GM15510 (cell line): ENCODE data around the gene S100A1.

Experiments used
- POLR2A ChIP-seq: IDR thresholded peaks from 3 replicates; pipeline ENCODE4 v1.6.1; 2011; ENCODE audit warnings: borderline replicate concordance; ENCODE audit not compliant: insufficient read length; ENCODE audit errors: extremely low read depth

The S100A1 gene

DNA sequence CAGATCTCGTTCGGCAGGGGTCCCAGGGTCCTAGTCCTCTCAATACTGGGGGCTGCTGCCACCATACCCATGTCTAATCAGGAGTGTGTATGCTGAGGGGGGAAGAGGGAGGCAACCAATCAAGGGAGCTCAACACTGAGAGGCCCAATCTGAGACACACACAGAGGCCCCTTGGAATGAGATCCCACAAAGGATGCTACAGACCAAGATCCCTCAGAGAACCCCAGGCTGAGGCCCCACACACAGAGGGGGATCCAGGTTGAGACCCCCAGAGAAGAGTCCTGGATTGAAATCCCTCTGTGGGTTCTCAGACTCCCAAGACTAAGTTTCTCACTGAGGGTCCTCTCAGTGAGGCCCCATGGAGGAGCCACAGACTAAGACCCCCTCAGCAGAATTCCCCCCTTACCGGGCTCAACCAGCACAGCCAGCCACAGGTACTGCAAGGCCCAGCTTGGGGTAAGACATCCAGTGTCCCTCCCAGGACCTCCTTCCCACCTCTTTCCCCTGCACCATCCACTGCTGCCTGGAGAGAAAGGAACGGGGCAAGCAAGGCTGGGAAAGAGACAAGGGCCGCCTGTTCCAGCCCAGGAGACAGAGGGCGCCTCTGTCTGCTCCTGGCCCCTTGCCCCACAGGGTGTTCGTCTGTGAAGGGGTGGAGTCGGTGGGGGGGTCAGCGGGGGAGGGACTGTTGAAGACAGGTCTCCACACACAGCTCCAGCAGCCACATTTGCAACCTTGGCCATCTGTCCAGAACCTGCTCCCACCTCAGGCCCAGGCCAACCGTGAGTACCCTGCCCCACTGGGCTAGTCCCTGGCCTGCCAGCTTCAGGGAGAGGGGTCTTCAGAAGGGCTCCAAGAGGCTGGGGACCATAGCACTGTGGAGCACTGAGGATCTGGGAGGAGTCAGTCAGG, at the start of gene S100A1:
S100A1 (plus strand) TSS at position 720 of the 912 bp plus-strand sequence. CDS start 2,088 bp downstream, outside the sequence.
- no peak for TF ChIP-seq POLR2A

DNA sequence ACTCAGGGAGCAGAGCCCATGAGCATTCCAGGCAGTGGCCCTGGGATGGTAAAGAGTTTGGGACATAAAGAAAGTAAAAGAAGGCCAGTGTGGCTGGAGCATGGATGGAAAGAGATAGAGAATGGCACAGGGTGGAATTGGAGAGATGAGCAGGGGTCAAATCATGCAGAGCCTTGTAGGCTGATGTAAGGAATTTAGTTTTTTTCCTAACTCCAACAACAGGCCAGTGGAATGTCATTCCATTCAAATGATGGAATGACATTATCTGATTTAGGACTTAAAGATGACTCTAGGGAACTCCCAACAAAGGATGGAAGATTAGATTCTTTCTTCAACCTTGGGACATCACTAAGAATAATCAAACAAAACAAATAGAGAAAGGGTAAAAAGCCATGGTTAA, 49.7 kb upstream of the S100A1 start:
- no peak for TF ChIP-seq POLR2A

DNA sequence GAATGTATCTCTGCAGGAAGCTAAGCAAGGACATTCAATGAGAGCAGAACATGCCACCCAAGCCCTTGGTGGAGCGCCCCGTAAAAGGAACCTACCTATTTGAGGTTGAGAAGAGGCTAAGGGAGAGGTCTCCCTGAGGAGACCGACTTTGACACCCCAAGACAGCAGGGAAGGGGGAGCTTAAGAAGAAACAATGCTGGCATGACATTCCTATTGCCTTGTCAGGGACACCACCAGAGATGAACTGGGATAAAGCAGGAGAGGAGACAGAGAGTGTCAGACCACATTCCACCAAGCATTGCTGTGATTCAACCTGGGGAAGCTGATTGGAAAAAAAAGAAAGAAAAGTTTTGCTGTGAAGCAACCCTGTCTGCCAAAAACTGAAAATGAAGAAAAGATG, 49.3 kb upstream of the S100A1 start:
- no peak for TF ChIP-seq POLR2A

DNA sequence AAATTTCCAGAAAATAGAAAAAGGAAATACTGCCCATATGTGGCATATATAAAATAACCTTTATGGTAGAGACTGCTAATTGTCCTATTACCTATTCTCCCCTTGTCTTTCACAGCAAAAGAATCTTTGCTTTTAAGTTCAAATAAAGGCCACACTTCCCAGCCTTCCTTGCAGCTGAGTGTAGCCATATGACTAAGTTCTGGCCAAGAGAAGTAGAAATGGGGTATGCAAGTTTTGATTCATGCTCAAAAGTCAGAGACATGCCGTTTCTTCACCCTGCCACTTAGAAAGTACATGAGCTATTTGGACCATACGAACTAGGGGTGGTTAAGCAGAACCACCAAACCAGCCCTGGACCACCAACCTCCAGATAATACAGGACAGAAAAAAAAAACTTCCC, 44.3 kb upstream of the S100A1 start:
- TF ChIP-seq POLR2A = no peak

DNA sequence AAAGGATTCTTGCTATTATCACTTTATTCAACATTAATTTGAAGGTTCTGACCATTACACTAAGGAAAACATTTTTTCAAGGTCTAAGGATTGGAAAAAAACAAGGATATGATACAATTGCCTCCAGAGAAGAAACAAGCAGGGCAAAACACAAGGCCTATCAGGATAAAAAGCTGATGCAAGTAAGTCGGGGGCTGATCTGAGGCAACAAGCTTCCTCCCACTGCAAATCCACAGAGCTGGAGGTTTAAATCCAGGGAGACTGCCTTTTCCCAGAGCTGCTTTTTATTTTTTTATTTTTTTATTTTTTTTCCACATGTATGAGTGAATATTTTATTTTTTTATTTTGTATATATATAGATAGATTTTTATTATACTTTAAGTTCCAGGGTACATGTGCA, 43.2 kb upstream of the S100A1 start:
- TF ChIP-seq POLR2A = no peak

DNA sequence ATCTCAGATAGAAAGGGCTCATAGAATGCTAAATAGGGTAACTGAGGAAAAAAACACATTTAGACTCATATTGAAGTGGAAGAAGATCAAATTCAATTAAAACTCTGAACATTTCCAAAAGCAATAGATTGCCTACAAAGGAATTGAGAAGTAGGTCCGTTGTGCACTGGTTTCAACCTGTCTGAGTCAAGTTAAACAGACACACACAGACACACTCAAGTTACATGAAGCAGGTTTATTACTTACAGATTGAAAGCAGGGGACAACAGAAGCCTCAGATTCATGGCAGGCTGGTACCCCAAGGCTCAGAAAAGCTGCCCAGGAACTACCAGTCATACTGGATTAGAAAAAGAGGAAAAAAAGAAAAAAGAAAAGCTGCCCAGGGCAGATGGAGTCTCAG, 41.9 kb upstream of the S100A1 start:
- no peak for TF ChIP-seq POLR2A

DNA sequence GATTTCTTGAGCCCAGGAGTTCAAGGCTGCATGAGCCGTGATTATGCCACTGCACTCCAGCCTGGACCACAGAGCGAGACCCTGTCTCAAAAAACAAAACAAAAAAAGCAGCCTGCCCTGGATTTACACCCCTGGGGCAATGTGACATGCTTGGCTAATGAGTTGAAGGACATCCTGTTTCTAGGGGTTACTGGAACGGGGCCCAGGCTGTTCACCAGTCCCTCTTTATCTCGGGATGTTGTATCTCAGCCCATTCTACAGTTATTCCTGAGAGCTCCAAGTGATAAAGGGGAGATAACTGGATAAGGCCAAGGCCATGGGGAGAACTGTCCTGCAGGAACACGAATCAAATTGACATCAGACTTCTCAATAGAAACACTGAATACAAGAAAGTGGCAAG, 40.9 kb upstream of the S100A1 start:
- TF ChIP-seq POLR2A = no peak

DNA sequence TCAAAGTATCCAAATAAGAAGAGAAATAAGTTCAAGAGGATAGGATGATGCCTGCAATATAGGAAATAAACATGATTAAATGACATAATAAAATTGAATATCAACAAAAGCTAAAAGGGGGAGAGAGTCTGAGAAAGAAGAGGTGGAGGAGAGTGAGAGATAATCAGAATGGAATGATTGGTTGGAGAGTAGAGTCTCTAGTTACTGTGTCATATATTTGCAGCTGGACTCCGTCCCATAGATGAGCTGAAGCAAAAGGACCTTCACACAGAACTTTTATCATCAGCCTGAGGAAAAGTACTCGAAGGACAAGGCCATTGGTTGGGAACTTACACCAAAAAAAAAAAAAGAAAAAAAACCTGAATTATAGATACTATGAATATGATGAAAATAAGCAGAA, 39.8 kb upstream of the S100A1 start:
- no peak for TF ChIP-seq POLR2A

DNA sequence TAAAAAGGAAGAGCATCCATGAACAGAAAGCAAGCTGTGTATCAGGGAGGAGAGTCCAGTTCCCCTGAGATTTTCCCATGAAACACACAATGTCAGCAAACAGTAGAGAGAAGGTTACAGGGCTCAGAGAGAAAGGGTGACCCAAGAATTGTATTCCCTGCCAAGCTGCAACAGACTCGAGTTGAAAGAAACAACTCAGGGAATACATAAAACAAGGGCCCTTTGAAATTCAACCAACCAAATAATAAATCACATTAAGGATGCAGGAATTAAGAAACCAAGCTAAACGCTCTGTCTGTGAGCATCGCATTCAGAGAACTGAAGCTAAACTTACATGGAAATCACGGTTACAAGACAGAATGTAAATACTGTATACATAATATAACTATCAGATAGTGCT, 35.5 kb upstream of the S100A1 start:
- TF ChIP-seq POLR2A = no peak

DNA sequence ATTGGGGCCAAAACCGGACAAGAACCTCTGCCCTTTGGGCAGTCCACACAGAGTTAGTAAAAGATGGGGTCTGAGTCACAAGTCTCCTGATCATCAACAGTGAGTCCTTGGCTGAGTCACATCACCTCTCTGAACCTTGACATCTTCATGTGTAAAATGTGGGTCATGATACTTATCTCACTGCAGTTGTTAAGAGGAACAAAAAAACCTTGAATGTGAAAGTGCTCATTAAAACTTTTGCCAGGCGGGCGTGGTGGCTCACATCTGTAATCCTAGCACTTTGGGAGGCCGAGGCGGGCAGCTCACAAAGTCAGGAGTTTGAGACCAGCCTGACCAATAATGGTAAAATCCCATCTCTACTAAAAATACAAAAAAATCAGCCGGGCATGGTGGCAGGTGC, 31.0 kb upstream of the S100A1 start:
- TF ChIP-seq POLR2A = no peak

DNA sequence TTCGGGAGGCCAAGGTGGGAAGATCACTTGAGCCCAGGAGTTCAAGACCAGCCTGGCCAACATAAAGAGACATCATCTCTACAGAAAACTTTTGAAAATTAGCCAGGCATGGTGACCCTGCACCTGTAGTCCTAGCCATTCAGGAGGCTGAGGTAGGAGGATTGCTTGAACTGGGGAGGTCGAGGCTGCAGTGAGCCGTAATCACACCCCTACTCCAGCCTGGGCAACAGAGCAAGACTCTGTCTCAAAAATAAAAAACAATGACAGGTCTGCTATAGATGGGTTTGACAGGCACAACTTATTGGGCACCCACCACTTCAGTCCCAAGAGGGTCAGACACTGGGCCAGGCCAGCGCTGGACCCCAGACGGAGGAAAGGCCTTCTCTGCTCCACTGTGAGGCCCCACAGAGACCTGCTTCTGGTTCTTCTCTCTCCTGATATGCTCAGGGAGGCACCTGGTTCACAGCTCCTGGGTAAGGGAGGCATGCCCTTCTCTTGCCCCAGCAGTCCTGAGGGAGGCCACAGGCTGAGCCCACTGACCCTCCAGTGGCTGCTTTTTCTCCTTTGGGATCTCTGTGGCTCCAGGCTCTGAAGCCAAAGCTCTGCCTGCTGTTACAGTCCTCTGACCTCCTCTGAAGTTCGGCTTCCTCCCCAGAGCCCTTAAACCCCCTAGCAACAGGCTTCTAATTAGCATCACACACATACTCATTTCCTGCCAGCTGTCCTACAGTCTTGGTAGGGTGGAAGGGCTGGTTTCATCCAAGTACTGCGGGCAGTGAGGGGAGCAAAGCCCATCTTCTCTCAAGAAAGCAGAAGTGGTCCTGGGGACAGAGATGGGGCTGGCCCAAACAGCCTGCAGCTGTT, 29.7 kb upstream of the S100A1 start:
- peak; percentile 49 for TF ChIP-seq POLR2A

DNA sequence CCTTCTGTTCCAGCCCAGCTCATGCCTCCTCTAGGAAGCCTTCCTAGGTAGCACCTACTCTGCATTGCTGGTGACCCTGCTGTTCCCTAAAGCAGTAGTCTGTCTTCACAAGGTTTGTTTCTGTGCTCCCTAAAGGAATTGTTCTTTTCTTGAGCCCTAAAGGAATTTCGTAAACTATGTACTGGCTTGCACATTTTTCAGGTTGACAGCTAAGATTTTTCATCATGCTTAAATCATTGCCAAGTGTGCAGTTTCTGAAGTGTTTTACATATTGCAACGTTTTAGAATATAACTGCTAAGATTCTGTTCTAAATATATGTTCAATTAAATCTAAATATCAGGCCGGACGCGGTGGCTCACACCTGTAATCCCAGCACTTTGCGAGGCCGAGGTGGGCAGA, 28.4 kb upstream of the S100A1 start:
- no peak for TF ChIP-seq POLR2A

DNA sequence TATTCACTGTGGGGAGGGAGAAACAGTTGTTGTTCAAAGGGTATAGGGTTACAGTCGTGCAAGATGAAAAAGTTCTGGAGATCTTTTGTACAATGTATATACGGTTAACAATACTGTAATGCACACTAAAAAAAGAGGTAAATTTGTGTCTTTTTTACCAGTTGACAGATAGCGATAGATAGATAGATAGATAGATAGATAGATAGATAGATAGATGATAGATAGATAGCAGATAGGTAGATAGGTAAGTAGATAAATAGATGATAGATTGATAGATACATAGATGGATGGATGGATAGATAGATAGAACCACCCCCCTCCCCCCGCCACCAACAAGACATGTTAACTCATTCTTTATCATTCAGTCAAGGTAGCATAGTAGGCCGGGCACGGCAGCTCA, 25.5 kb upstream of the S100A1 start:
- no peak for TF ChIP-seq POLR2A

DNA sequence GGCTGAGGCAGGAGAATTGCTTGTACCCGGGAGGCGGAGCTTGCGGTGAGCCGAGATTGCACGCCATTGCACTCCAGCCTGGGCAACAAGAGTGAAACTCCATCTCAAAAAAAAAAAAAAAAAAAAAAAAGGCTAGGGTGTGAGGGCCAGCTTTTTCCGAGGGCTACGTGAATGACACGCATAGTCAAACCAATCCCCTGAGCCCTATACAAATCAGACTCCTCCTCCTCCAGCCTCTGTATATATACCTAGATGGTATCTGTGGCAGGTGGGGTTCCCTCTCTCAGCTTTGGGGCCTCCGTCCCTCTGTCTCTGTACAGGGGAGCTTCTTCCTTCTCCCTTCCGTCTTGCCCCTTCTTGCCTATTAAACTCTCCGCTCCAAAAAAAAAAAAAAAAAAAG, 22.0 kb upstream of the S100A1 start:
- no peak for TF ChIP-seq POLR2A

DNA sequence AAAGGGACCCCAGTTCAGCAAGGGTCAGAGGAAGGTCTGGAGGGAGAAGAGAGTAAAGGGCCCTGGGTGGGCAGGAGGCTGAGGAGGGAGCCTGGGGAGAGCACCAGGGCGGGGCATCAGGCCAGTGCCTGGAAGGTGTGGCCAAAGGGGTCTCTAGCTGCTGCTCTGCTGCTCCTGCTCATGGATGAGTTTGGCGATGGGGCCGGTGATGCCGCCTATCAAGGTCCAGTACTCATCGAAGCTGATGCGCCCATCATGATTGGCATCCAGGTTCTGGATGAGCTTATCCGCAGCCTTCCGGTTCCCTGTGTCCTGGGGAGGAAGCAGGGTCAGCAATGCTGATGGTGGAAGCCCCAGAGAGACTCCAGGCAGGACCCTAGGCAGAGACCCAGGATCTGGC, 20.9 kb upstream of the S100A1 start:
- no peak for TF ChIP-seq POLR2A
